ENCODE results near the gene L3HYPDH.

The L3HYPDH gene

DNA sequence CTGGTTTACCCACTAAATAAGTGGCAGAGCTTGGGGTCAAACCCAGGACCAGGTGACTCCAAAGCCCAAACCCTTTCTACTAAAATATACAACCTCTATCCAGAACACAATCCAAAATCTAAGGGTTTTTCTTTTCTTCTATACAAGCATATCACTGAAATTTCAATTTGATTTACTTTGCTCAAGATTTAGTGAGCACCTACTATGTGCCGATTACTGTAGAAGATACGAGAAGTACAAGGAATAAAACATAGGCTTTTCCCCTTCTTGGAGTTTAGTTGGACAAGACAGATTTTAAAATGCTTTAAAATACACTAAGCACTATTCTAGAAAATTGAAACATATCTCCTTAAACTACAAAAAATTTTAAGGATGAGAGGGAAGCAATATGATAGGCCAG, 2.8 kb downstream of the L3HYPDH start:
- TF ChIP-seq, protein P1, sequence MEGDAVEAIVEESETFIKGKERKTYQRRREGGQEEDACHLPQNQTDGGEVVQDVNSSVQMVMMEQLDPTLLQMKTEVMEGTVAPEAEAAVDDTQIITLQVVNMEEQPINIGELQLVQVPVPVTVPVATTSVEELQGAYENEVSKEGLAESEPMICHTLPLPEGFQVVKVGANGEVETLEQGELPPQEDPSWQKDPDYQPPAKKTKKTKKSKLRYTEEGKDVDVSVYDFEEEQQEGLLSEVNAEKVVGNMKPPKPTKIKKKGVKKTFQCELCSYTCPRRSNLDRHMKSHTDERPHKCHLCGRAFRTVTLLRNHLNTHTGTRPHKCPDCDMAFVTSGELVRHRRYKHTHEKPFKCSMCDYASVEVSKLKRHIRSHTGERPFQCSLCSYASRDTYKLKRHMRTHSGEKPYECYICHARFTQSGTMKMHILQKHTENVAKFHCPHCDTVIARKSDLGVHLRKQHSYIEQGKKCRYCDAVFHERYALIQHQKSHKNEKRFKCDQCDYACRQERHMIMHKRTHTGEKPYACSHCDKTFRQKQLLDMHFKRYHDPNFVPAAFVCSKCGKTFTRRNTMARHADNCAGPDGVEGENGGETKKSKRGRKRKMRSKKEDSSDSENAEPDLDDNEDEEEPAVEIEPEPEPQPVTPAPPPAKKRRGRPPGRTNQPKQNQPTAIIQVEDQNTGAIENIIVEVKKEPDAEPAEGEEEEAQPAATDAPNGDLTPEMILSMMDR (IDR thresholded peaks at IDR 0.05; ENCODE audit: low read depth, low read length, missing control alignments) = no peak
- peak overlapping the region; percentile 98 for H3K4me3 ChIP-seq (replicated peaks; ENCODE audit: low read depth, low read length)
- no peak for DNase-seq (ENCODE audit: extremely low read depth, low read depth)

DNA sequence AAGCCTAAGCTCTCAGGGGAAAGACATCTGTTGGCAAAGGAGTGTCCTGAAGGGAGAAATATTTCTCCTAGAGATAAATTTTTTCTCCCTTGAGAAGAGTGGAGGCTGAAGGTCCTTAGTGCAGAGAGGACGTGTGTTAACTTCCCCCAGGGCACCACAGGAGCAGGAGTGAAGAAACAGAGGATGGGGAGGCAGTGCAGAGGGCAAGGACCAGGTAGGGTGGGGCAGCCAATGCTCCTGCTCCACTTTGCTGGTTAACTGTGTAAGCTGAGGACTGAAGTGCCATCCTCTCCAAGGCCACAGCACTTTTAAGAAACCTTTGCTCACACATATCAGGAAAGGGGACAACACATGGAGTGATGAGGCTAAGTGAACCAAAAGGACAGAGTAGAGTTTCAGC, 4.0 kb downstream of the L3HYPDH start:
- TF ChIP-seq, protein P1 (IDR thresholded peaks at IDR 0.05; ENCODE audit: low read depth, low read length, missing control alignments) = no peak
- peak overlapping the region; percentile 98; the same call in 1 of the 2 replicates for H3K4me3 ChIP-seq (replicated peaks; ENCODE audit: low read depth, low read length)
- DNase-seq (ENCODE audit: extremely low read depth, low read depth) = no peak

DNA sequence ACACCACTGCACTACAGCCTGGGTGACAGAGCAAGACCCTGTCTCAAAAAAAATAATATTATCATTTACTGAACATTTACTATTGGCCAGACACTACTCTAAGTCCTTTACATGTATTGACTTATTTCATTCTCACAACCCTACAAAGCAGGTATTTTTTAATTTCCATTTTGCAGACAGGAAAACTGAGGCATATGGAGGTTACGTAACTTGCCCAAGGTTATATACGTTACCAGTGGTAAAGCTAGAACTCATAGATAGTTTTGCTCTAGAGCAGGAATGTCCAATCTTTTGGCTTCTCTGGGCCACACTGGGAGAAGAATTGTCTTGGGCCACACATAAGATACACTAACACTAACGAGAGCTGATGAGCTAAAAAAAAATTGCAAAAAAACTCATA, 5.7 kb downstream of the L3HYPDH start:
- H3K4me3 ChIP-seq (replicated peaks; ENCODE audit: low read depth, low read length) = no peak overlapping the region

DNA sequence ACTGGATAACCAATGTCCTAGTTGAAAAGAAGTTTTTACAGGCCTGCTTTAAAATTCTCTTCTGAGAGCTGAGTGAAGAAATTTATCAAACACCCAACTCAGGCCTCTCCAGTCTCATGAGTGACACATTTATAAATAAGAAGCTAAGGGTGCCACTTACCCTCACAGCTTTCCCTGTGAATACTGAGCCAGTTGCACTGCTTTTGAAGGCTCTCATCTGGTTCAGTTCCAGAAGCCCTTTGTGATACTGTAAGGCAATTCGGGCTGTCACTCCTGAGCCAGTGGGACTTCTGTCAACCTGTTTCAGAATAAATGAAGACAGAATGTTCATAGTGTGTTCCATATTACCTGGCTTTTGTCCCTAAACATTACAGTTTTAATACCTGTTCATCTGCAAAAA, 8.5 kb downstream of the L3HYPDH start:
- no peak overlapping the region for H3K4me3 ChIP-seq (replicated peaks; ENCODE audit: low read depth, low read length)
- DNase-seq (ENCODE audit: extremely low read depth, low read depth) = no peak
- TF ChIP-seq, protein P1 (IDR thresholded peaks at IDR 0.05; ENCODE audit: low read depth, low read length, missing control alignments) = no peak

More for the DNA sequence above, 5.7 kb downstream of the L3HYPDH start:
- no peak for DNase-seq (ENCODE audit: extremely low read depth, low read depth)
- TF ChIP-seq, protein P1 (IDR thresholded peaks at IDR 0.05; ENCODE audit: low read depth, low read length, missing control alignments) = no peak

DNA sequence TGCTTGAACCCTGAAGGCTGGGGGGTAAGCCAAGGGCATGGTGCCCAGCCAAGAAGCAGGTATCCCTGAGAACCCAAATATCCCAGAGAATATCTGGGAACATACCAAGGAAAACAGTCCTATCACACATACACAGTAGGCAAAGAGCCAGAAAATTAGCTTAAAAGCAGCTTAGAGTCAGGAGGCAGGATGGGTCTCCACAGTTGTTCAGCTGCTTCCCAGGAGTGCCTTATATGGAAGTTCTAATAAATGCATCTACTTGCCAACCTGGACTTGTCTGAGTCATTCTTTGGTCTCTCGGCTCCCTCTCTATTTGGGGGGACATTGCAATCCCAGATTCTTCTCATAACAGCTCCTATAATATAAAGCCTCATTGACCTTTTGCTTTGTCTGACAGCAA, 10.0 kb downstream of the L3HYPDH start:
- no peak for DNase-seq (ENCODE audit: extremely low read depth, low read depth)
- no peak overlapping the region for H3K4me3 ChIP-seq (replicated peaks; ENCODE audit: low read depth, low read length)
- TF ChIP-seq, protein P1 (IDR thresholded peaks at IDR 0.05; ENCODE audit: low read depth, low read length, missing control alignments) = no peak

DNA sequence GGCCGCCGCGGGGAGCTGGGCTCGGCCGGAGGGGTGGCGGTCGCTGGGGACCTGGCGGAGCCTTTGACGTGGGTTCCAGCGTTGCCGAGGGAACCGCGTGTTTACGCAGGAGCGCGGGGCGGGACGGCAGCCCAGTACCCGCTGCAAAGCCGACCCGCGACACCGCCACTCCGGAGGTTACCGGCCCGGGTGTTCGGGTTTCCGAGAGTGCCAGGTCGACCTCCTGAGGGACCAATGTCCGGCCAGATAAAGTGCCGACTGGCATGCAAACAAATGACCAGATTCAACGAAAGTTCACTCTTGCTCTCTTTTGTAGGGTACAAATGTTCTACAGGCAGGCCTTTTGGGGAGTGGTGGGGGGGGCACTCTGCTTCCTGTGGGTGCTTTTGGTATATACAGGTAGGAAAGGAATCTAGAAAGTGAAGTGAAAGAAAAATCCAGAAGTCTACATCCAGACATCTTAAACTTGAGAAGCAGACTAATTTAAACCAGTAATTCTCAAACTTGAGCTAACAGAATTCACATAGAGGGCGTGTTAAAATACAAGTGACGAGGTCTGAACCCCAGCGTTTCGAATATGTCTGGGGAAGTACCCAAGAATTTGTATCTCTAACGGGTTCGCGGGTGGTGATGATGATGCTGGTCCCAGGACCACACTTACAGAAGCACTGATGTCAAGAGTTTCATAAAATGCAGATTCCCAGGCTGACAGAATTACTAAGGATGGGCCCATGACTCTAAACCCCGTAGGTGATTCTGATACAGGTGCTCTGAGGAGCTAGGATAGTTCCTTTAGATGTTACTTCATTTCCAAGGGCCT, 18.7 kb downstream of the L3HYPDH start, which contains the start of gene GPR135:
GPR135 (minus strand) TSS at position 65 of the 820 bp plus-strand sequence. CDS start 154 bp downstream, outside the sequence.
- DNase-seq (ENCODE audit: extremely low read depth, low read depth) = no peak
- TF ChIP-seq, protein P1 (IDR thresholded peaks at IDR 0.05; ENCODE audit: low read depth, low read length, missing control alignments) = no peak
- H3K4me3 ChIP-seq (replicated peaks; ENCODE audit: low read depth, low read length) = peak within 1 kb of the TSS; percentile 39

Measured in HFF-Myc (cell line).